ENCODE measurements around the gene ARL10. TPM values are rescaled to one million over a fixed set of nuclear protein-coding genes. Genes with fewer than 3 reads are reported as not detected.
A peak's percentile ranks its signal among the peaks of the same experiment; 100 is the strongest.

Gene ARL10
- total RNA-seq, 1 donor from 2014 or later = 40.0 TPM

DNA sequence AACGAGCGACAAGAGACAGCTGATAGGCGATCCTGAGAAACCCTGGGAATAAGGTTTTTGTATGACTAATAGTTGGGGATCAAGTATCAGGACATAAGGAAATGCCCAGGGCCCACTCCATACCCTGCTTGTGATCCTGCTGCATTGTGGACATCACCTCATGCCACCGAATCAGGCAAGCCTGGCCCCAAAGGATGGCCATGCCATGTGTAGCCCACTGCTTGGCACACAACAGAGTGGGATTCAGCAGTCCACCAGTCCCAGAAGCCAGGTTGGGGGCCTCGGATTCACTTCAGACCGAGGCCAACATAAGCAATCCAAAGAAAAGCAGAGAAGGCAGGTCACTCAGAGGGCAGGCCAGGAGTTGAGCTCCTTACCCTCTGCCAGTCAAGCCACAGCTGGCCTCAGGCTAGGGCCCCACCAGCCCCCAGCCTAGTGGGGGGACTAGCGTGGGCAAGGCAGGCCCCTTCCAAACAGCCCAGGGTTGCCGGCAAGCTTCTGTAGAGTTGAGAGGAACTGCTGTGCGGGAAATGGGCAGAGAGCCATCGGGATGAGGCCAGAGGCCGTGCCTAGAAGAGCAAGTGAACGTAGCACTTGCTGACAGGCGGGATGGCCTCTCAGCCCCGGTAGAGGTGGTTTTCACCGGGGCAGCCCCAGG is 18.1 kb downstream of the ARL10 start:
- no peak for DNase-seq (ENCODE audit: low read depth, low spot score)
- H3K36me3 Mint-ChIP-seq (ENCODE audit: low read depth) = peaks cover 8% of the 10 kb centered on the region
- H3K27ac Mint-ChIP-seq (ENCODE audit: unreplicated experiment) = no peak overlapping the region
- H3K9me3 Mint-ChIP-seq = no peaks in the 10 kb centered on the region
- no peaks in the 10 kb centered on the region for H3K27me3 Mint-ChIP-seq (ENCODE audit: low read depth)
- peaks cover 25% of the 10 kb centered on the region for H3K4me1 Mint-ChIP-seq
- TF ChIP-seq, protein P1, sequence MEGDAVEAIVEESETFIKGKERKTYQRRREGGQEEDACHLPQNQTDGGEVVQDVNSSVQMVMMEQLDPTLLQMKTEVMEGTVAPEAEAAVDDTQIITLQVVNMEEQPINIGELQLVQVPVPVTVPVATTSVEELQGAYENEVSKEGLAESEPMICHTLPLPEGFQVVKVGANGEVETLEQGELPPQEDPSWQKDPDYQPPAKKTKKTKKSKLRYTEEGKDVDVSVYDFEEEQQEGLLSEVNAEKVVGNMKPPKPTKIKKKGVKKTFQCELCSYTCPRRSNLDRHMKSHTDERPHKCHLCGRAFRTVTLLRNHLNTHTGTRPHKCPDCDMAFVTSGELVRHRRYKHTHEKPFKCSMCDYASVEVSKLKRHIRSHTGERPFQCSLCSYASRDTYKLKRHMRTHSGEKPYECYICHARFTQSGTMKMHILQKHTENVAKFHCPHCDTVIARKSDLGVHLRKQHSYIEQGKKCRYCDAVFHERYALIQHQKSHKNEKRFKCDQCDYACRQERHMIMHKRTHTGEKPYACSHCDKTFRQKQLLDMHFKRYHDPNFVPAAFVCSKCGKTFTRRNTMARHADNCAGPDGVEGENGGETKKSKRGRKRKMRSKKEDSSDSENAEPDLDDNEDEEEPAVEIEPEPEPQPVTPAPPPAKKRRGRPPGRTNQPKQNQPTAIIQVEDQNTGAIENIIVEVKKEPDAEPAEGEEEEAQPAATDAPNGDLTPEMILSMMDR (conservative IDR thresholded peaks at IDR 0.05) = no peak
- no peak overlapping the region for H3K4me3 Mint-ChIP-seq

DNA sequence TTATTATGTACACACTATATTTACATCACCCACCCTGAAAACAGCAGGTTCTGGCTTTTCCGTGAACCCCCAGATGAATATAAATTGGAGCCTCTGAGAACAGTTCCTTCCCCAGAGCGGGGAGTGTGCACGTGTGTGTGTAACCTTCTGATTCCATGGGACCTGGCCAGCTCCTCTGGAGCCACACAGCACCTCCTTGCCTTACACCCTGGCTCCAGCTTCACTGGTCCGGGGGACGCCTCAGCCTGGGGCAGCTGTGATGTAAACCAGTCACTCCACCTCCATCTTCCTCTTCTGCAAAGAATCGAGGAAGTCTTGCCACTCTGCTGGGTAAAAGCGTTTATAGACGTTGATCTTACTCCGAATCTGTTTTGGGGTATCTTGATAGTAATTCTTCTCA is 18.7 kb downstream of the ARL10 start:
- no peak for DNase-seq (ENCODE audit: low read depth, low spot score)
- Mint-ChIP-seq H3K27ac (ENCODE audit: unreplicated experiment) (no peak overlapping the region), H3K4me3 (no peak overlapping the region), H3K9me3 (no peaks in the 10 kb centered on the region), H3K27me3 (ENCODE audit: low read depth) (no peaks in the 10 kb centered on the region), H3K36me3 (ENCODE audit: low read depth) (peaks cover 8% of the 10 kb centered on the region), H3K4me1 (peaks cover 29% of the 10 kb centered on the region)
- TF ChIP-seq, protein P1 (conservative IDR thresholded peaks at IDR 0.05) = no peak

DNA sequence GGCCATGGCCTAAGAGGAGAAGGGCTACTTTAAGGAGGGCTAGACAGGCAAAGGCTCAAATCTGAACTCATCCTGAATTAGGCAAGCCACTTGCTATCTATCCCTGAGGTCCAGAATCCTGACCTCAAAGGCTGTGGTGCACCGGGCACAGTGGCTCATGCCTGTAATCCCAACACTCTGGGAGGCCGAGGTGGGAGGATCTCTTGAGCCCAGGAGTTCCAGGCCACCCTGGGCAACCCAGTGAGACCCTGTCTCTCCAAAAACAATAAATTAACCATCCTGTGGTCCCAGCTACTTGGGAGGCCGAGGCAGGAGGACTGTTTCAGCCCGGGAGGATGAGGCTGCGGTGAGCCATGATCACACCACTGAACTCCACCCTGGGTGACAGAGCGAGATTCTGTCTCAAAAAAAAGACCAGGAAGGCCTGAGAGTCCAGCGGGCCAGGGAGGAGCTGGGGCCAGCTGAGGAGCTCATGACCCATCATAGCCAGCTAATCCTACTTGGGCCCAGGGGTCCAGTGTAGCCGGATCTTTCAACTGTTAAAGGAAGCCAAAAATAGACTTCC is 19.2 kb downstream of the ARL10 start:
- H3K9me3 Mint-ChIP-seq = no peaks in the 10 kb centered on the region
- peaks cover 8% of the 10 kb centered on the region for H3K36me3 Mint-ChIP-seq (ENCODE audit: low read depth)
- no peak for DNase-seq (ENCODE audit: low read depth, low spot score)
- TF ChIP-seq, protein P1 (conservative IDR thresholded peaks at IDR 0.05) = no peak
- H3K27ac Mint-ChIP-seq (ENCODE audit: unreplicated experiment) = no peak overlapping the region
- H3K27me3 Mint-ChIP-seq (ENCODE audit: low read depth) = no peaks in the 10 kb centered on the region
- H3K4me1 Mint-ChIP-seq = peaks cover 30% of the 10 kb centered on the region
- H3K4me3 Mint-ChIP-seq = peak overlapping the region; percentile 16

DNA sequence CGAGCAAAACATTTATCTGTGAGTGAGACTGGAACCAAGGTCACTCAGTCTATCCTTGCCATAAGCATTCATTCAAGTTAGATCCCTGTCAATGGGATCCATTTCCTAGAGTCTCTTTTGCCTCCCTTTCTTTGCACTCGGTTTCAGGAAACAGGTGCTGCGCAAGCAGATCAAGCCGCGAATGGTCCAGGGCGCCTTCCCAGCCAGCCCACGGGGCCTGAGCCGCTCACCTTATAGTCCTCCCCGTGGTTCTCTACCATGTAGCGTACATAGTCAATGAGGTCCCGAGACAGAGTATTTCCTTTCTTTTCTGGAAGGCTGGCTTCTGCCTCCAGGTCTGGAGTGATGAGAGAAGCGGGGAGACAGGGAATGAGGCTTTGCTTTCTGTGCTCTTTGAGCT is 19.7 kb downstream of the ARL10 start:
- TF ChIP-seq, protein P1 (conservative IDR thresholded peaks at IDR 0.05) = no peak
- DNase-seq (ENCODE audit: low read depth, low spot score) = no peak
- Mint-ChIP-seq H3K9me3 (no peaks in the 10 kb centered on the region), H3K4me3 (peak overlapping the region; percentile 82), H3K27ac (ENCODE audit: unreplicated experiment) (no peak overlapping the region), H3K4me1 (peaks cover 33% of the 10 kb centered on the region), H3K36me3 (ENCODE audit: low read depth) (peaks cover 8% of the 10 kb centered on the region), H3K27me3 (ENCODE audit: low read depth) (no peaks in the 10 kb centered on the region)

DNA sequence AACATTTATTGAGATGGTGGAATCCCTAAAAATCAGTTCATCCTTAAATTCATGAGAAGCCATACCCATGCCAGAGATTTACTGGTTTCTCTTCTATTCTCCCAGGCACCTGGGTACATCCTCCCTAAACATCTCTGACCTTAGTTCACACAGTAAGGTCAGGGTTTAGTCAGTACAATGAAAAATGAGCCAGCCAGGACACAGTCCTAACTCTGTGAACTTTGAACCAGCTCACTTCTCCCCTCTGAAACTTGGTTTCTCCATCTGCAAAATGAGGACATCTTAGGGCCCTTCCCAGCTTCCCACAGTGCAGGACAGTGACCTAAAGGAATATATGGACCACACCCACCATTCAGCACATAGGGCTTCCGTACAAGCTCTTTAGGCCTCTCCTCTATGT is 21.2 kb downstream of the ARL10 start:
- Mint-ChIP-seq H3K36me3 (ENCODE audit: low read depth) (peaks cover 8% of the 10 kb centered on the region), H3K4me1 (peaks cover 33% of the 10 kb centered on the region), H3K27me3 (ENCODE audit: low read depth) (no peaks in the 10 kb centered on the region), H3K9me3 (no peaks in the 10 kb centered on the region), H3K27ac (ENCODE audit: unreplicated experiment) (peak overlapping the region; percentile 44), H3K4me3 (peak overlapping the region; percentile 58)
- TF ChIP-seq, protein P1 (conservative IDR thresholded peaks at IDR 0.05) = no peak
- no peak for DNase-seq (ENCODE audit: low read depth, low spot score)
